Nephron (organoid): ENCODE results near the gene PSG3.
"Not testable (repeated sequence)": the region's sequence is repeated elsewhere in the genome, so short reads cannot be mapped to it uniquely, and the experiment has no call there.

ENCODE experiments used
- H3K27ac Mint-ChIP-seq, 3 experiments: 2 replicates each; pipeline ENCODE4 v1.8.0; 2020; ENCODE audit warnings: mixed read lengths in 3 of 3, mild to moderate bottlenecking in 2 of 3, moderate library complexity in 1 of 3
- H3K27me3 Mint-ChIP-seq: 2 replicates; pipeline ENCODE4 v1.8.0; 2021; ENCODE audit warnings: low read depth, mild to moderate bottlenecking, moderate library complexity, mixed read lengths
- H3K36me3 Mint-ChIP-seq: 2 replicates; pipeline ENCODE4 v1.8.0; 2020; ENCODE audit warnings: low read depth, mixed read lengths
- H3K4me1 Mint-ChIP-seq: 2 replicates; pipeline ENCODE4 v1.8.0; 2020; ENCODE audit warnings: mixed read lengths
- H3K4me3 Mint-ChIP-seq, 3 experiments: 2 replicates each; pipeline ENCODE4 v1.8.0; 2020; ENCODE audit warnings: mild to moderate bottlenecking in 3 of 3, mixed read lengths in 3 of 3, moderate library complexity in 2 of 3
- H3K9me3 Mint-ChIP-seq: 2 replicates; pipeline ENCODE4 v1.8.0; 2020; ENCODE audit warnings: mixed read lengths
- TF ChIP-seq, protein P1 (sequence below), 3 experiments: fragments of 200-600 bp; sonication (generic); IDR thresholded peaks; one replicate each; pipeline ENCODE4 v1.5.0; 2021; ENCODE audit warnings: antibody characterized with exemption in 3 of 3; ENCODE audit not compliant: unreplicated experiment in 3 of 3

The PSG3 gene

DNA sequence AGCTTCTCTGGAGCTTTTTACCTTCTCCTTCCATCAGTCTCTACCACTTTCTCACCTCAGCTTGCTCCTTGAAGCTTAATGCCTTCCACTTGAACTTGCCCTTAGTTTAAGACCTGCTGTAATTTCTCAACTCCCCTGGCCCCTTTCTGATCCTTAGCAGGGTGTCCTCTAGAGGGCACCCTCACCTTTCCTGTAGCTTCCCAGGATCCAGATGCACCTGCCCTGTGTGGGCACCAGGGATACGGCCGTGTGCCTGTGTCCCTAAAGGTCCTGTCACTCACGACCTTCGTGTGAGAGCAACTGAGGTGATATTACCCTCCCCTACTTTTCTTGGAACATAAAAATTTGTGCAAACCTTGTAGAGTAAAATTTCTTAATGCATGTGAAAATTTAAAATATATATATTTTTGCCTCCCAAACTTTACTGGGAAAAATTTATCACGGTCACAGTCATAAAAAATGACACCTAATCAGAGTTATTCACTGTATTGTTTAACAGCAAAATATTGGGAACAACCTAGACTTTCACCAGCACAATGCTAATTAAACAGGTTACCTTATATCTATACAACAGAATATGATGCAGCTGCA, 46.4 kb downstream of the PSG3 start:
- Mint-ChIP-seq H3K4me1 (no peaks in the 10 kb centered on the region), H3K27me3 (no peaks in the 10 kb centered on the region), H3K9me3 (peaks cover 45% of the 10 kb centered on the region), H3K4me3 (no peak overlapping the region), H3K27ac (no peak overlapping the region), H3K36me3 (no peaks in the 10 kb centered on the region)
- TF ChIP-seq, protein P1, sequence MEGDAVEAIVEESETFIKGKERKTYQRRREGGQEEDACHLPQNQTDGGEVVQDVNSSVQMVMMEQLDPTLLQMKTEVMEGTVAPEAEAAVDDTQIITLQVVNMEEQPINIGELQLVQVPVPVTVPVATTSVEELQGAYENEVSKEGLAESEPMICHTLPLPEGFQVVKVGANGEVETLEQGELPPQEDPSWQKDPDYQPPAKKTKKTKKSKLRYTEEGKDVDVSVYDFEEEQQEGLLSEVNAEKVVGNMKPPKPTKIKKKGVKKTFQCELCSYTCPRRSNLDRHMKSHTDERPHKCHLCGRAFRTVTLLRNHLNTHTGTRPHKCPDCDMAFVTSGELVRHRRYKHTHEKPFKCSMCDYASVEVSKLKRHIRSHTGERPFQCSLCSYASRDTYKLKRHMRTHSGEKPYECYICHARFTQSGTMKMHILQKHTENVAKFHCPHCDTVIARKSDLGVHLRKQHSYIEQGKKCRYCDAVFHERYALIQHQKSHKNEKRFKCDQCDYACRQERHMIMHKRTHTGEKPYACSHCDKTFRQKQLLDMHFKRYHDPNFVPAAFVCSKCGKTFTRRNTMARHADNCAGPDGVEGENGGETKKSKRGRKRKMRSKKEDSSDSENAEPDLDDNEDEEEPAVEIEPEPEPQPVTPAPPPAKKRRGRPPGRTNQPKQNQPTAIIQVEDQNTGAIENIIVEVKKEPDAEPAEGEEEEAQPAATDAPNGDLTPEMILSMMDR (IDR thresholded peaks at IDR 0.05; ENCODE audit: unreplicated experiment in 3 of 3) = no peak

DNA sequence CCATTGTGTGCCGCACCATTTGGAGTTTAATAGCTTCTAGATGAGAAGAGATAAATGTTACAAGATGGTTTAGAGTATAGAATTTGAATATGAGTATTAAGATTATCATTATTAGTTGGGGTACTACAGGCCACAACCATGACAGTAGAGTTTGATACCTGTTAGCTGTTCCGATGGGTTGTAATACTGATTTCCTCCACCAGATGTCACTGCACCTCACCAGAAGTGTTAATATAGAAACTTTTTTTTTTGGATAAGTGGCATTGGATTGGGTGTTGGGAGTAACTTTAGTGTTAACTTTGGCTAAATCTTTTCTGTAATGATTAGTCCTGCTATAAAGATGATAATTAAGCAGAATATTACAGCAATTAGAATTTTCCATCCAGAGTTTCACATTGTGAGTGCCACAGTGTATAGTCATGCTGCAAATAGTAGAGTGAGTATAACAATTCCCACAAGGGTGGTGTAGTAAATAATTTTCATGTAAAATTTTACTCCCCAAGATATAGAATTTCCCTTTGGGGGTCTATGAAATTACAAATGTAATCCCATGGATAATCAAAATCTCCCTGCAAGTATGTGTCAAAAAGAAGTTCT, 56.3 kb downstream of the PSG3 start:
- Mint-ChIP-seq H3K27me3 (peaks cover 3% of the 10 kb centered on the region), H3K27ac (no peak overlapping the region), H3K4me1 (no peaks in the 10 kb centered on the region), H3K36me3 (no peaks in the 10 kb centered on the region), H3K4me3 (no peak overlapping the region), H3K9me3 (peaks cover 57% of the 10 kb centered on the region)
- TF ChIP-seq, protein P1 (IDR thresholded peaks at IDR 0.05; ENCODE audit: unreplicated experiment in 3 of 3) = peak in 2 of 3 experiments; percentile 28 to 40

DNA sequence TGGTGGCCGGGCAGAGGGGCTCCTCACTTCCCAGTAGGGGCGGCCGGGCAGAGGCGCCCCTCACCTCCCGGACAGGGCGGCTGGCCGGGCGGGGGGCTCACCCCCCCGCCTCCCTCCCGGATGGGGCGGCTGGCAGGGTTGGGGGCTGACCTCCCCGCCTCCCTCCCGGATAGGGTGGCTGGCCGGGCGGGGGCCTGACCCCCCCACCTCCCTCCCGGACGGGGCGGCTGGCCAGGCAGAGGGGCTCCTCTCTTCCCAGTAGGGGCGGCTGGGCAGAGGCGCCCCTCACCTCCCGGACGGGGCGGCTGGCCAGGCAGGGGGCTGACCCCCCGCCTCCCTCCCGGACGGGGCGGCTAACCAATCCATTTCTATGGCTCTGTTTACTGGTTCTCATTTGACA, 64.0 kb downstream of the PSG3 start:
- not testable (repeated sequence) for H3K36me3 Mint-ChIP-seq, H3K4me3 Mint-ChIP-seq, H3K4me1 Mint-ChIP-seq, H3K27ac Mint-ChIP-seq, H3K27me3 Mint-ChIP-seq
- H3K9me3 Mint-ChIP-seq = peaks cover 31% of the 10 kb centered on the region

DNA sequence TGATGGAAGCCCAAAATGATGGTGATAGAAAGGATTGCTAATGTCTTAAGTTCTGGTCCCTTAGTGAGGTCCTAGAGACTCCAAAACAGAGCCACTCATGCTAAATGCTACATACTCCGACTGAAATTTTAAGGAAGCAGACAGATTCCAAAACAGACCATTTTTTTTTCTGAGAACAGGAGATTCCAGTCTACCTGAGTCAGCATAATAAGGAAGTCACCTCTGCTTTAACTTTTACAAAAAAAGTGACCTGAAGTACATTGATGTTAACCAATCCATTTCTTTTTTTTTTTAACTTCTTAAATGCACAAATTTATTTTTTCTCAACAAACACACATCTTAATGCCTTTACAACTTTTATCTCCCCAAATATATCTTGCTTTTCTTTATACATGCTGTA, 65.7 kb downstream of the PSG3 start:
- peaks cover 29% of the 10 kb centered on the region for H3K9me3 Mint-ChIP-seq
- not testable (repeated sequence) for H3K27ac Mint-ChIP-seq, H3K27me3 Mint-ChIP-seq, H3K4me3 Mint-ChIP-seq, H3K36me3 Mint-ChIP-seq, H3K4me1 Mint-ChIP-seq
